ENCODE data around the gene PPM1H. TPM values are rescaled to one million over a fixed set of nuclear protein-coding genes. Genes with fewer than 3 reads are reported as not detected.
"Not testable (repeated sequence)": the region's sequence is repeated elsewhere in the genome, so short reads cannot be mapped to it uniquely, and the experiment has no call there.

PPM1H gene
- total RNA-seq, 1 donor from 2014 or later, result 7.1 TPM

- no peak for DNase-seq
These were observed 8.9 kb upstream of the PPM1H start for GRCh38 chr12:62943779-62944395.

GRCh38 chr12:62942316-62942715, 7.4 kb upstream of the PPM1H start:
- DNase-seq, result not testable (repeated sequence)

GRCh38 chr12:62934239-62934798, 631 bp downstream of the PPM1H start:
- DNase-seq, result no peak

- DNase-seq, result no peak
These were observed 1.2 kb downstream of the PPM1H start for GRCh38 chr12:62933602-62934238.

- DNase-seq, result no peak
These were observed 1.7 kb downstream of the PPM1H start for GRCh38 chr12:62933220-62933601.

GRCh38 chr12:62931477-62931876, 3.5 kb downstream of the PPM1H start:
- DNase-seq, result no peak

GRCh38 chr12:62930546-62931425, 4.2 kb downstream of the PPM1H start:
- DNase-seq, result no peak

GRCh38 chr12:62928632-62929031, 6.3 kb downstream of the PPM1H start:
- DNase-seq, result no peak

GRCh38 chr12:62925680-62926079, 9.3 kb downstream of the PPM1H start:
- DNase-seq, result no peak

- no peak for DNase-seq
These were observed 10.9 kb downstream of the PPM1H start for GRCh38 chr12:62924084-62924483.

GRCh38 chr12:62922539-62922938, 12.4 kb downstream of the PPM1H start:
- DNase-seq, result no peak

GRCh38 chr12:62919838-62920237, 15.1 kb downstream of the PPM1H start:
- peak; percentile 10 for DNase-seq

GRCh38 chr12:62917926-62918325, 17.0 kb downstream of the PPM1H start:
- no peak for DNase-seq

- DNase-seq, result no peak
These were observed 18.1 kb downstream of the PPM1H start for GRCh38 chr12:62916632-62917425.

- DNase-seq, result no peak
These were observed 19.8 kb downstream of the PPM1H start for GRCh38 chr12:62915204-62915529.

GRCh38 chr12:62914443-62915203, 20.3 kb downstream of the PPM1H start:
- no peak for DNase-seq

GRCh38 chr12:62913380-62913779, 21.6 kb downstream of the PPM1H start:
- DNase-seq, result no peak

- no peak for DNase-seq
These were observed 22.3 kb downstream of the PPM1H start for GRCh38 chr12:62912644-62913043.

- DNase-seq, result no peak
These were observed 23.7 kb downstream of the PPM1H start for GRCh38 chr12:62911286-62911685.

GRCh38 chr12:62910549-62911169, 24.3 kb downstream of the PPM1H start:
- DNase-seq, result no peak

GRCh38 chr12:62909340-62909739, 25.6 kb downstream of the PPM1H start:
- no peak for DNase-seq
